Tracheal epithelial cell (primary cell): ENCODE measurements around the gene OR2S2. TPM values are rescaled to one million over a fixed set of nuclear protein-coding genes. Genes with fewer than 3 reads are reported as not detected.

Source experiments
- total RNA-seq: library from RNA; depleted of rRNA; stranded (reverse); fragments of >200 nt; gene quantifications from 2 replicates; pipeline ENCODE4 v1.2.1, GENCODE V29; 2014

Gene OR2S2, protein sequence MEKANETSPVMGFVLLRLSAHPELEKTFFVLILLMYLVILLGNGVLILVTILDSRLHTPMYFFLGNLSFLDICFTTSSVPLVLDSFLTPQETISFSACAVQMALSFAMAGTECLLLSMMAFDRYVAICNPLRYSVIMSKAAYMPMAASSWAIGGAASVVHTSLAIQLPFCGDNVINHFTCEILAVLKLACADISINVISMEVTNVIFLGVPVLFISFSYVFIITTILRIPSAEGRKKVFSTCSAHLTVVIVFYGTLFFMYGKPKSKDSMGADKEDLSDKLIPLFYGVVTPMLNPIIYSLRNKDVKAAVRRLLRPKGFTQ
- not detected in 2 replicates for total RNA-seq

DNA sequence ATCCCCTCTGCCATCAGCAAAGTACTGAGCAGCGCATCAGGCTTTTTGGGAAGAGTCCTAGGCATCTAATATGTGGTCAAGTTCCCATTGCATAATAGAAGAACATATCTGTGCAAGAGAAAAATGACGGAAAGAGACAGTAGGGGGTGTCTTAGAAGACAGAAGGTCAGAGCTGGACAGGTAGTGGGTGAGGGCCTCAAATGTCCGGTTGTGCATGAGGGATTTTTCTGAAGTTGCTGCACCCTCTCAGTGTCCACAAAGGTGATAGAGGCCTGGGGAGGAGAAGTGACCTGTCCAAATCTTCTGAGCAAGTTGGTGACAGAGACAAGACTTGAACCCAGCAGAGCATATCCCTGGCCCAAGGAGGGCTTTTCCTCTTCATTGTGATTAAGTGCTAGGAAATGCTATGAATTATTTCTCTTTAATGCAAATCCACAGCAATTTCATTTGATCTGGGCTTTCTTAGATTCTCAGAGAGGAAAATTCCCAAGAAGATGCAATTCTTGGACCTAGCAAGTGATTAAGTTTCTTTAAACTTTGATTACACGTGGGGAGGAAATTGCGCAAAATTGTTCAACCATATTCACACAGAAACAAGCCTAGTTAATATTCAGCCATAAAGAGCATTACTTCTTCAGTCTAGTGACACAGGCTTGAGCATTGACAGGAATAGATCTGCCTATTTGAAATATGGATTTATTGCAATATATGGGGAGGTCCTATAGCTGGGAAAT lies at the start of gene OR2S2:
OR2S2 (minus strand) TSS at position 51 of the 734 bp plus-strand sequence. CDS start 56 bp downstream, outside the sequence.

DNA sequence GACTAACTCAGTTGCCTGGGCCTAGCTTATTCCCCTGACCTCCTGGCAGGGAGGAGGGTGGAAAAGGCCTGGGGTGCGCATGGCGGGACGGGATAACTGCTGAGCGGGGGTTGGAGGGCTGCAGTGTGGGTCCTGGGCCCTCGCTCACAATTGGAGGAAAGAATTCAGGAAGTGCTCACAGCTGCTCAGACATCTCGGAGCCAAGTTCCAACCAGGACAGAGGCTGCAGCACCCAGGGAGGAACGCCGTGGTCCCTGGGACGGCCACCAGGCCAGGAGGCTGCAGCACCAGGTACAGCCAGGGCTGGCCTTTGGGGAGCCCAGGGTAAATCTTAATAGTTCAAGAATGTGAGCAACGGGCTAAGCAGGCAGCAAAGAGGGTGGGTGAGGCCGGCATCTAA lies 48.7 kb downstream of the OR2S2 start, which contains the start of gene SPAAR:
SPAAR (plus strand) TSS at position 217 of the 400 bp plus-strand sequence. CDS start 974 bp downstream, outside the sequence.

Other genes starting within 250 kb of the OR2S2 start
- 92.3 and 171 TPM in 2 replicates for gene TLN1, start 226.0 kb downstream of the OR2S2 start, total RNA-seq
- gene CREB3, start 225.5 kb downstream of the OR2S2 start, total RNA-seq, result 29.2 and 88.4 TPM in 2 replicates
- 26.7 and 30.7 TPM in 2 replicates for gene GBA2, start 208.9 kb downstream of the OR2S2 start, total RNA-seq
- 10.6 and 11.1 TPM in 2 replicates for gene RGP1, start 208.9 kb downstream of the OR2S2 start, total RNA-seq
- not detected in 2 replicates for gene MSMP, start 203.9 kb downstream of the OR2S2 start, total RNA-seq
- 8.7 and 12.4 TPM in 2 replicates for gene NPR2, start 166.6 kb downstream of the OR2S2 start, total RNA-seq
- gene SPAG8, start 145.9 kb downstream of the OR2S2 start, total RNA-seq, result under 0.01 TPM in 1 of 2 replicates, not detected in the other
- gene HINT2, start 143.1 kb downstream of the OR2S2 start, total RNA-seq, result 18.8 and 36.4 TPM in 2 replicates
- gene FAM221B, start 129.4 kb downstream of the OR2S2 start, total RNA-seq, result not detected in 2 replicates
- 1.9 TPM in 2 replicates for gene TMEM8B, start 128.9 kb downstream of the OR2S2 start, total RNA-seq
- not detected in 2 replicates for gene OR13J1, start 87.8 kb downstream of the OR2S2 start, total RNA-seq
- 0.85 TPM in 1 of 2 replicates, not detected in the other for gene HRCT1, start 52.0 kb downstream of the OR2S2 start, total RNA-seq
- gene SPAAR, start 48.7 kb downstream of the OR2S2 start, total RNA-seq, result not detected in 2 replicates
- 0.64 and 1.7 TPM in 2 replicates for gene RECK, start 78.8 kb upstream of the OR2S2 start, total RNA-seq
- under 0.01 and 14.5 TPM in 2 replicates for gene GLIPR2, start 178.6 kb upstream of the OR2S2 start, total RNA-seq
- 1.4 TPM in 1 of 2 replicates, not detected in the other for gene CCIN, start 211.2 kb upstream of the OR2S2 start, total RNA-seq
- 353 and 421 TPM in 2 replicates for gene CLTA, start 232.8 kb upstream of the OR2S2 start, total RNA-seq